Mesothelial cell of epicardium (in vitro differentiated cells): Measurements from ENCODE around the gene C6orf89. TPM values are rescaled to one million over a fixed set of nuclear protein-coding genes. Genes with fewer than 3 reads are reported as not detected.

Experiments used
- DNase-seq, 2 experiments: peaks; one replicate each; pipeline ENCODE4 v3.0.0; 2021; ENCODE audit warnings: low spot score in 2 of 2; ENCODE audit not compliant: unreplicated experiment in 2 of 2
- H3K27ac Mint-ChIP-seq: 2 replicates; pipeline ENCODE4 v1.8.0; 2021; ENCODE audit warnings: mixed read lengths
- H3K27me3 Mint-ChIP-seq: 2 replicates; pipeline ENCODE4 v1.8.0; 2021; ENCODE audit warnings: low read depth, mixed read lengths
- H3K36me3 Mint-ChIP-seq: 2 replicates; pipeline ENCODE4 v1.8.0; 2021; ENCODE audit warnings: mixed read lengths
- H3K4me1 Mint-ChIP-seq: 2 replicates; pipeline ENCODE4 v1.8.0; 2021; ENCODE audit warnings: mixed read lengths
- H3K4me3 Mint-ChIP-seq: 2 replicates; pipeline ENCODE4 v1.8.0; 2021; ENCODE audit warnings: mild to moderate bottlenecking, moderate library complexity, mixed read lengths
- H3K9me3 Mint-ChIP-seq: 2 replicates; pipeline ENCODE4 v1.8.0; 2021; ENCODE audit warnings: mixed read lengths
- CTCF ChIP-seq: fragments of 200-600 bp; sonication (generic); IDR thresholded peaks from one replicate; pipeline ENCODE4 v1.5.0; 2021; ENCODE audit warnings: antibody characterized with exemption; ENCODE audit not compliant: unreplicated experiment
- total RNA-seq: library from RNA; stranded (reverse); gene quantifications from 3 replicates; pipeline ENCODE4 v1.2.1, GENCODE V29; 2021

The C6orf89 gene
- total RNA-seq, 1 donor from 2014 or later, result 39.7 TPM

GRCh38 chr6:36928547-36928918 lies 42.8 kb downstream of the C6orf89 start:
- no peak for DNase-seq
- H3K9me3 Mint-ChIP-seq, result peaks cover 8% of the 10 kb centered on the region
- H3K4me1 Mint-ChIP-seq, result peaks cover 15% of the 10 kb centered on the region
- H3K27me3 Mint-ChIP-seq, result no peaks in the 10 kb centered on the region
- H3K27ac Mint-ChIP-seq, result no peak overlapping the region
- peaks cover 8% of the 10 kb centered on the region for H3K36me3 Mint-ChIP-seq
- no peak overlapping the region for H3K4me3 Mint-ChIP-seq
- no peak for TF ChIP-seq CTCF

GRCh38 chr6:36929152-36929551 lies 43.4 kb downstream of the C6orf89 start:
- Mint-ChIP-seq H3K36me3 (peaks cover 8% of the 10 kb centered on the region), H3K27ac (no peak overlapping the region), H3K9me3 (peaks cover 8% of the 10 kb centered on the region), H3K4me1 (peaks cover 15% of the 10 kb centered on the region), H3K4me3 (no peak overlapping the region), H3K27me3 (no peaks in the 10 kb centered on the region)
- TF ChIP-seq CTCF, result no peak
- DNase-seq, result no peak

GRCh38 chr6:36929607-36930006 lies 43.9 kb downstream of the C6orf89 start:
- H3K27me3 Mint-ChIP-seq, result no peaks in the 10 kb centered on the region
- peaks cover 8% of the 10 kb centered on the region for H3K36me3 Mint-ChIP-seq
- no peak for TF ChIP-seq CTCF
- peak overlapping the region; percentile 11 for H3K27ac Mint-ChIP-seq
- DNase-seq, result no peak
- H3K4me3 Mint-ChIP-seq, result no peak overlapping the region
- H3K9me3 Mint-ChIP-seq, result peaks cover 8% of the 10 kb centered on the region
- H3K4me1 Mint-ChIP-seq, result peaks cover 15% of the 10 kb centered on the region

GRCh38 chr6:36930483-36930882 lies 44.7 kb downstream of the C6orf89 start:
- Mint-ChIP-seq H3K27ac (no peak overlapping the region), H3K36me3 (peaks cover 6% of the 10 kb centered on the region), H3K4me1 (peaks cover 15% of the 10 kb centered on the region), H3K27me3 (no peaks in the 10 kb centered on the region), H3K9me3 (peaks cover 8% of the 10 kb centered on the region), H3K4me3 (no peak overlapping the region)
- no peak for TF ChIP-seq CTCF
- DNase-seq, result no peak

- Mint-ChIP-seq H3K4me1 (peaks cover 14% of the 10 kb centered on the region), H3K27ac (no peak overlapping the region), H3K36me3 (peaks cover 3% of the 10 kb centered on the region), H3K9me3 (peaks cover 8% of the 10 kb centered on the region), H3K4me3 (no peak overlapping the region), H3K27me3 (no peaks in the 10 kb centered on the region)
- DNase-seq, result no peak
- no peak for TF ChIP-seq CTCF
These were observed 47.4 kb downstream of the C6orf89 start for GRCh38 chr6:36933102-36933501.

GRCh38 chr6:36933519-36933918 lies 47.8 kb downstream of the C6orf89 start:
- peaks cover 13% of the 10 kb centered on the region for H3K4me1 Mint-ChIP-seq
- H3K27ac Mint-ChIP-seq, result no peak overlapping the region
- no peak for DNase-seq

More at GRCh38 chr6:36933519-36933918, 47.8 kb downstream of the C6orf89 start:
- no peak overlapping the region for H3K4me3 Mint-ChIP-seq
- peaks cover 3% of the 10 kb centered on the region for H3K36me3 Mint-ChIP-seq
- no peaks in the 10 kb centered on the region for H3K27me3 Mint-ChIP-seq
- H3K9me3 Mint-ChIP-seq, result peaks cover 8% of the 10 kb centered on the region
- no peak for TF ChIP-seq CTCF
